Motor neuron (in vitro differentiated cells): ENCODE measurements around the gene NOC2L. TPM values are rescaled to one million over a fixed set of nuclear protein-coding genes. Genes with fewer than 3 reads are reported as not detected.
"Not testable (repeated sequence)": the region's sequence is repeated elsewhere in the genome, so short reads cannot be mapped to it uniquely, and the experiment has no call there.

ENCODE experiments used
- ATAC-seq, 8 experiments: fragments of 200-7000 bp; cut with Tn5 transposase; replicated peaks in 6 of 8; 2 replicates each; pipeline ENCODE4 v1.8.0; 2021; ENCODE audit warnings: mild to moderate bottlenecking in 8 of 8, moderate library complexity in 8 of 8
- H3K27ac ChIP-seq, 2 donors: fragments of 250-450 bp; sonication (Bioruptor Pico); 2 replicates each; pipeline ENCODE4 v1.9.0; 2021; ENCODE audit warnings: antibody characterized with exemption in 2 of 2, mild to moderate bottlenecking in 2 of 2, moderate library complexity in 1 of 2
- H3K4me1 ChIP-seq, 2 donors: fragments of 250-450 bp; sonication (Bioruptor Pico); replicated peaks in 1 of 2; 2 replicates each; pipeline ENCODE4 v1.6.1; 2021; ENCODE audit warnings: antibody characterized with exemption in 2 of 2, mild to moderate bottlenecking in 2 of 2, moderate library complexity in 1 of 2
- H3K4me3 ChIP-seq, 5 donors: fragments of 250-450 bp; sonication (Bioruptor Pico); 2 replicates each; pipeline ENCODE4 v1.9.0; 2021; ENCODE audit warnings: antibody characterized with exemption in 5 of 5, mild to moderate bottlenecking in 5 of 5, moderate library complexity in 4 of 5
- WGBS, 10 experiments: fragments of 450-650 bp; shearing (Covaris generic); methylation state at CpG; one replicate each; pipeline ENCODE4 v1.0.0; 2022; 5-methylcytosine and 5-hydroxymethylcytosine counted together
- in situ Hi-C, 9 experiments: fragments of 400-800 bp; cut with MboI; loops; one replicate each; pipeline ENCODE4 v1.15.0; 2021; ENCODE audit warnings: low sequenced_read_pairs in 9 of 9, low pct_unique_long_range_greater_than_20kb in 2 of 9; ENCODE audit not compliant: unreplicated experiment in 9 of 9
- total RNA-seq, 8 experiments: library from RNA; unstranded; fragments of 300-600 nt; gene quantifications; 2 replicates each; pipeline versions ENCODE4 v1.2.3 to v1.2.4, GENCODE V29; 2022

Gene NOC2L
- total RNA-seq, 8 experiments from 2014 or later, result 41.5 to 126 (median 85.5) TPM

DNA sequence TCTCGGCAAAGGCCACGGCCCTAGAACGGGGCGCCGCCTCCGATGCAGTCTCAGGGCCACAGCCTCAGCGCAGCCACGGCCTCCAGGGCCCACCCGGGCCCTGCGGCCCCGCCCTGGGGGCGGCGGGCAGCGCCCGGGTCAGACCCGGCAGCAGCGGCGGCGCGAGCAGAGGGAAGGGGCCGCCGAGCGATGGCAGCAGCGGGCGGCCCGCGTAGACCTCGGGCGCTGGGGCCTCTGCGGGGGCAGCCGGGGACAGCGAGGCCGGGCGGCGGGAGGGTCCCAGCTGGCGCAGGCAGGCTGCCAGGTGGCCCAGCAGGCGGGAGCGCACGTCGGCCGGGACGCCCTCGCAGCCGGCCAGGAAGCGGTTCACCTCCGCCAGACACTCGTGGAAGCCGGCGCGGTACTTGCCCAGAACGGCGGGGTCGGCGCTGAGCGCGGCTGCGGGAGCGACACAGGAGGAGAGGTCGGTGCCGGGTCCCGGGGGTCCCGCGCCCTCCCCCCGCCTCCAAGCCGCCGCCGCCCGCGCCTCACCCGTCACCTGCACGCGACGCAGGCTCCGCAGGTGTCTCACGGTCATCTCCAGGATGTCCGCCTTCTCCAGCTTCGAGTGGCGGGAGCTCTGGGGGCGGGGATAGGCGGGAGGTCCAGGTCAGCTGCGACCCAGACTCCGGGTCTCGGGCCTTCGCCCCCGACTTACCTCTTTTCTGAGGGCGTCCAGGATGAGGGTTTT, 40.1 kb upstream of the NOC2L start:
- peak; percentile 3 to 40 (median 28) for ATAC-seq
- 0 to 3% (median 1%) methylated on average over 1 to 18 of the region's 86 CpGs; no CpG with 5 or more reads in 6 of the 10 experiments for WGBS, 10 experiments
- in situ Hi-C loops, result no loop called here
- Histone ChIP-seq H3K27ac (peak overlapping the region; percentile 96 to 98), H3K4me1 (peaks cover 23 to 36% of the 10 kb centered on the region in 2 donors), H3K4me3 (peak overlapping the region; percentile 52 to 99 (median 55))

DNA sequence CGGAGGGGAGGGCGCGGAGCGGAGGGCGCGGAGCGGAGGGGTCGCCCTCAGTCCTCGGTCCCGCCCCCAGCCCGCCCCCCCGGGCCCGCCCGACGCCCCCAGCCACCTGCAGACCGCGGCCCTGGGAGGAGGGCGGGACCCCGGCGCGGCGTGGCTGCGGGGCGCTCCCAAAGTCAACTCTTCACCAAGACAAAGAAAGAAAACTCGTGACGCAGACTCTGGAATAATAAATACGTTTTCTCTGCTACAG, 39.6 kb upstream of the NOC2L start:
- H3K27ac ChIP-seq, result peak overlapping the region; percentile 96 to 98
- peaks cover 20 to 33% of the 10 kb centered on the region in 2 donors for H3K4me1 ChIP-seq
- H3K4me3 ChIP-seq, result peak overlapping the region; percentile 52 to 99 (median 55)
- ATAC-seq, result peak in 4 of 8 experiments; percentile 3 to 29 (median 15)
- in situ Hi-C loops, result no loop called here
- WGBS, 10 experiments, result 0 to 20% methylated on average over 1 to 2 of the region's 27 CpGs; no CpG with 5 or more reads in 8 of the 10 experiments

DNA sequence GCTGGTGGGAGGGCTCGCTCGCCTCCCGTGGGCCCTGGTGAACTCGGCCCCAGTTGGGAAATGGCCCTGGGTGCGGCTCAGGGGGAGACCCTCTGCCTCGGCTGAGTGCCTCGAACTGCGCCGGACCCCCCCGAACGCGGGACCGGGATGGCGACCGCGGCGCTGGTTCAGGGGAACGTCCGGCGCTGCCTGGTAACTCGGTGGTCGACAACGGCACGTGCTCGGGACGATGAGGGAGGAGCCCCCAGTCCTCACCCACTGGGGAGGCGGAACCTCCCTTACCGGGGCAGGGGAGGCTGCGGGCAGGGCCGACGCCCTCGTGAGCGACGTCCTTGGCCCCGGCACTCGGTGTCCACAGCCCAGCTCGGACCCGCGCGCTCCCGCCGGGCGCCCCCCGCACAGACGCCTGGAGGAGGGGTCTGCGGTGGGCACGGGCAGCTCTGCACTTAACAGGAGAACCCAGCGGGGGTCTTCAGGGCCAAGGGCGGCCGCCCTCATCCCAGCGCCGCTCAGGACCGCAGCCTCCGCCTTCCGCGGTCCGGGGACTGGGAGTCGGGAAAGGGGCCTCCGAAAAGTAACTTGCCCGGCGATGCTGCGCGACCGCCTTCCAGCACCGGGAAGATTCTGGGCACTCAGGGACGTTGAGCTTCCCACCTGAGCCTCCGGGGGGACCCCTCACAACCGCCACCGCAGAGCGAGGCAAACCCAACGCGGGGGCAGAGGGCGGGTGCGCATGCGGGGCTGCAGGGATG, 39.1 kb upstream of the NOC2L start:
- H3K27ac ChIP-seq, result peak overlapping the region; percentile 96 to 98
- H3K4me1 ChIP-seq, result peaks cover 20 to 33% of the 10 kb centered on the region in 2 donors
- peak in 5 of 8 experiments; percentile 0 to 26 (median 17) for ATAC-seq
- H3K4me3 ChIP-seq, result peak overlapping the region; percentile 52 to 99 (median 55)
- in situ Hi-C loops, result no loop called here
- WGBS, 10 experiments, result 6 to 15% methylated on average over 4 to 23 of the region's 75 CpGs; no CpG with 5 or more reads in 8 of the 10 experiments

DNA sequence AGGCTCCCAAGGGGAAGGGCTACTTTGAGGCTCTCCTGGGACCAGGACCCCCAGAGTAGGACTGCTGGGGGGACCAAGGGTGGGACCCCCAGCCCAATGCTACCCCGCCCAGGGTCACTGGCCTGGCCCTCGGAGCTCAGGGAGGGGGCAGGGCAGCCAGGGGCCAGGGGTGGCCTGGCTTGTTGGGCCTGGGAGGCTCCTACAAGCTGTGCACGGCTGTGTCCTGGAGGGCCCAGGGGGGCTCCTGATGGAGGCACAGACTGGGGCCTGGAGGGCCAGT, 38.6 kb upstream of the NOC2L start:
- H3K27ac ChIP-seq, result peak overlapping the region in 1 of 2 donors; percentile 96
- in situ Hi-C loops, result no loop called here
- peak overlapping the region; percentile 52 to 99 (median 55) for H3K4me3 ChIP-seq
- ATAC-seq, result no peak
- H3K4me1 ChIP-seq, result peaks cover 20 to 33% of the 10 kb centered on the region in 2 donors
- no CpG with 5 or more reads among the region's 3 CpGs for WGBS, 10 experiments

DNA sequence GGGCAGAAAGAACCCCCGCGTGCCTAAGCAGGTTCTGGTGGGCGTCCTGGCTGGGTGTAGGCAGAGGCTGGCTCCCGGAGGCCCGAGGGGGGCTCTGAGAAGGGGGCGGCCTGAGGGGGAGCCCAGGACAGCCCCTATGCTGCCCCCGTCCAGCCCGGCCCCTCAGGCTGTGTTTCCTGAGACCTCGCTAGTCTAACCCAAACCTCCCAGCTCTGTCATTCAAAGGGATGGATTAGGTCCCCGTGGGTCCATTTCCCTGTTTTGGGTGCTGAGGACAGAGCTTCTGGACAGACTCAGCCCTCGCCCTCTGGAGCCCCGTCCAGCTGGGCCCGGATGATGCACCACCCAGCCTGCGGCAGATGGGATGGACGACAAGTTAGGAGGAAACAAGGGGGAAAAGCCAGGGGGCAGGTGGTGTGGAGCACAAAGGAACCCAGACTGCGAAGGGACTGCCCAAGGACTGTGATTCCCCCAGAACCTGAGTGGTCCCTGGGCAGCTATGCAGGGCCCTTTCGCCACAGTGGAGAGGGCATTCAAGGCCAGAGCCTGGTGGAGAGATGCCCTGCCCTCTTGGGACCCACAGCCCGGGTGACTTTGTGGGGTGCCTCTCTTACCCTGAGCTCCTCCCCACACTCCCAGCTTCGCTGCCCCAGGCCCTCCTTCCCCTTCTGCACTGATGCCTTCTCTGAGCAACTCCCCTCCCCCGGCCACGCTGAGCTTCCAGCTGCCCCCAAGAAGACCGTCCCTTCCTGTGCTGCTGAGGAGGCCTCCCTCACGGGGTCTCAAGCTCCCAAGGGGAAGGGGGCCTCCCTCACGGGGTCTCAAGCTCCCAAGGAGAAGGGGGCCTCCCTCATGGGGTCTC, 38.0 kb upstream of the NOC2L start:
- WGBS, 10 experiments, result 49 to 90% (median 60%) methylated on average over 2 to 3 of the region's 24 CpGs; no CpG with 5 or more reads in 5 of the 10 experiments
- in situ Hi-C loops, result no loop called here
- peaks cover 20 to 31% of the 10 kb centered on the region in 2 donors for H3K4me1 ChIP-seq
- peak overlapping the region in 1 of 2 donors; percentile 96 for H3K27ac ChIP-seq
- peak overlapping the region in 4 of 5 donors; percentile 54 to 99 (median 61) for H3K4me3 ChIP-seq
- ATAC-seq, result no peak

DNA sequence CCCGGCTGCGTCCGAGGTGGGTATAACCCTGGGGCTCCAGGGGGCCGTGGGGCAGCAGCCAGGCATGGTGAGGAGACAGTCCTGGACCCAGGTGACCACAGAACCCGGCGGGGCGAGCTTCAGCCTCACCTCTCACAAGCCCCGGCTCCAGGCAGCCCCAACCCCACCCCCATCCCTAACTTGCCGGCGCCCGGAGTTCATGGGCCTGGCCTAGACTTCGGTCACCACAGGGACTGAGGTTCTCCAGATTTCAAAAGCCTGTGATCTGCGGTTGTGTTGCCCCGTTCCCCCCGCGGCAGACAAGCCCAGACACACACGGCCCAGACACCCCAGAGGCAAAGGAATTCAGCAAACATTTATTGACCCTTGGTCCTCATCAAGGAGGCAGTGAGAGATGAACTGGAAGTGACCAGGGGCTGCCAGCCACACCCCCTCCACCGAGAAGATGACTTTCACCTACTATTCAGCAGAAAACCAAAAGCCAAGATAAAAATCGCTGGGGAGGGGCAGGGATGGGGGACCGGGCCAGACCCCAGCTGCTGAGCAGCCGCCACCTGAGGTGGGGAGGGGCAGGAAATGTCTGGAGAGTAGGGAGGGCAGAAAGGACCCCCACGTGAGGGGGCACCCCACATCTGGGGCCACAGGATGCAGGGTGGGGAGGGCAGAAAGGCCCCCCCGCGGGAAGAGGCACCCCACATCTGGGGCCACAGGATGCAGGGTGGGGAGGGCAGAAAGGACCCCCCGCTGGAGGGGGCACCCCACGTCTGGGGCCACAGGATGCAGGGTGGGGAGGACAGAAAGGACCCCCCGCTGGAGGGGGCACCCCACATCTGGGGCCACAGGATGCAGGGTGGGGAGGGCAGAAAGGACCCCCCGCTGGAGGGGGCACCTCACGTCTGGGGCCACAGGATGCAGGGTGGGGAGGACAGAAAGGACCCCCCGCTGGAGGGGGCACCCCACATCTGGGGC, 36.9 kb upstream of the NOC2L start:
- Histone ChIP-seq H3K27ac (peak overlapping the region in 1 of 2 donors; percentile 2), H3K4me3 (no peak overlapping the region), H3K4me1 (peaks cover 20 to 30% of the 10 kb centered on the region in 2 donors)
- in situ Hi-C loops, result no loop called here
- 17 to 57% (median 42%) methylated on average over 2 to 4 of the region's 30 CpGs; no CpG with 5 or more reads in 7 of the 10 experiments for WGBS, 10 experiments
- ATAC-seq, result no peak

DNA sequence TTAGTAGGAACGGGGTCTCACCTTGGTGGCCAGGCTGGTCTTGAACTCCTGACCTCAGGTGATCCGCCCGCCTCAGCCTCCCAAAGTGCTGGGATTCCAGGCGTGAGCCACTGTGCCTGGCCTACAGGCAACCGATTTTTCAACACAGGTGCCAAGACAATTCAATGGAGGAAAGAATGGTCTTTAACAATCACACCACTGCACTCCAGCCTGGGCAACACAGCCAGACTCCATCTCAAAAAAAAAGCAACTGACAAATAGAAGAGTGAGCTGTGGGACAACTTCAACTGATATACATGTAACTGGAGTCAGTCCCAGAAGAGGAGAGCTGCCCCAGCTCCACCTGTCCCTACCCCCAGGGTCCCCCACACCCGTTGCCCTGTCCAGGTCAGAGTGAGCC, 35.5 kb upstream of the NOC2L start:
- ATAC-seq, H3K4me3 ChIP-seq, in situ Hi-C loops, H3K27ac ChIP-seq: not testable (repeated sequence)
- H3K4me1 ChIP-seq, result peaks cover 20 to 30% of the 10 kb centered on the region in 2 donors
- 71 to 93% (median 78%) methylated on average over 1 to 6 of the region's 6 CpGs; no CpG with 5 or more reads in 4 of the 10 experiments for WGBS, 10 experiments

DNA sequence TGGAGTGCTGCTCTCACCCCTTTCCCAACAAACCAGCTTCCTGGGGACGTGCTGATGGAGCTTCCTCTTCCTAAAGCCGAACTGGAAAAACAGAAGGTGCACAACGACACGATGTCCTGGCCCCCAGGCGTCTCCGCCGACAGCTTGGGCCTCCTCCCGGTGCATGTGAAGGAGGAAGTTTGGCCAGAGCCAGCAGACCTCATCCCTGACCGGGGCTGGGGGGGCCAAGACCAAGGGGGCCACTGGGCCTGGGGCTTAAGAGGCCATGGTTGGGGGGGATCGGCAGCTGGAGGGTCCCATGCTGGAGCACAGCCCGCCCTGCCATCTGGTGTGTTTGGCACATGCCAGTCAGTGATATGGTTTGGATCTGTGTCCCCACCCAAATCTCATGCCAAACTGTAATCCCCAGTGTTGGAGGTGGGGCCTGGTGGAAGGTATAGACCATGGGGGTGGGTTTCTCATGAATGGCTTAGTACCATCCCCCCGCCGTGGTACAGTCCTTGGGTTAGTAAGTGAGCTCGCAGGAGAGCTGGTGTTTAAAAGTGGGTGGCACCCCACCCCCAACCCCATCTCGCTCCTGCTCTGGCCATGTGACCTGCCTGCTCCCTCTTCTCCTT, 34.4 kb upstream of the NOC2L start:
- WGBS, 10 experiments, result 48 to 72% (median 54%) methylated on average over 7 to 11 of the region's 15 CpGs; no CpG with 5 or more reads in 7 of the 10 experiments
- Histone ChIP-seq H3K4me1 (peaks cover 20 to 30% of the 10 kb centered on the region in 2 donors), H3K27ac (no peak overlapping the region), H3K4me3 (no peak overlapping the region)
- in situ Hi-C loops, result no loop called here
- ATAC-seq, result no peak

DNA sequence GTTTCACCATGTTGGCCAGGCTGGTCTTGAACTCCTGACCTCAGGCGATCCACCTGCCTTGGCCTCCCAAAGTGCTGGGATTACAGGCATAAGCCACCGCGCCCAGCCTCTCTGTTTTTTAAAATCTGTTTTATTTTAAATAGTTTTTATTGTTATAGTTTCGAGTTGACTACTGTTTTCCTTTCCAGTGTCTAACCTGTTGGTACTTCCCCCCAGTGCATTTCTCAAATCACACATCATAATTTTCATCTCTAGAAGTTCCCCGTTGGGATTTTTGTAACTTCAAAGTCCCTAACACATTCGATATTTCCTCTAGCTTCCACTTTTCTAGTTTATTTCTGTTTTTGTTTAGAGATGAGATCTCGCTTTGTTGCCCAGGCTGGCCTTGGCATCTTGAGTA, 33.3 kb upstream of the NOC2L start:
- Histone ChIP-seq H3K4me3 (no peak overlapping the region), H3K4me1 (peaks cover 11 to 19% of the 10 kb centered on the region in 2 donors), H3K27ac (no peak overlapping the region)
- no peak for ATAC-seq
- in situ Hi-C loops, result no loop called here
- 67 to 100% (median 89%) methylated on average over 1 to 7 of the region's 7 CpGs for WGBS, 10 experiments

DNA sequence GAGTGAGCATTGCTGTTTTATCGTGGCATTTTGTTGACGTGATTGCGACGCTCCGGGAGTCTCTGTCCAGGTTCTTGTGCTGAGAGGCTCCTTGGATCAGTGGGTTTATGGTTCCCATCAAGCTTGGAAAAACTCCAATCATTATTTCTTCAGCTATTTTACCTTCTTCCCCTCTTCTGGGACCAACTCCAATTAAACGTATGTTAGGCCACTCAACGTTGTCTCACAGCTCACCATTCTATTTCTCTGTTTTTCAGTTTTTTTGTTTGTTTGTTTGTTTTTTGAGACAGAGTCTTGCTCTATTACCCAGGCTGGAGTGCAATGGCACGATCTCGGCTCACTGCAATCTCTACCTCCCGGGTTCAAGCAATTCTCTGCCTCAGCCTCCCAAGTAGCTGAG, 32.8 kb upstream of the NOC2L start:
- Histone ChIP-seq H3K4me1 (peaks cover 6 to 14% of the 10 kb centered on the region in 2 donors), H3K4me3 (no peak overlapping the region), H3K27ac (no peak overlapping the region)
- in situ Hi-C loops, result no loop called here
- ATAC-seq, result no peak
- WGBS, 10 experiments, result 71 to 97% (median 92%) methylated on average over 3 to 10 of the region's 10 CpGs

DNA sequence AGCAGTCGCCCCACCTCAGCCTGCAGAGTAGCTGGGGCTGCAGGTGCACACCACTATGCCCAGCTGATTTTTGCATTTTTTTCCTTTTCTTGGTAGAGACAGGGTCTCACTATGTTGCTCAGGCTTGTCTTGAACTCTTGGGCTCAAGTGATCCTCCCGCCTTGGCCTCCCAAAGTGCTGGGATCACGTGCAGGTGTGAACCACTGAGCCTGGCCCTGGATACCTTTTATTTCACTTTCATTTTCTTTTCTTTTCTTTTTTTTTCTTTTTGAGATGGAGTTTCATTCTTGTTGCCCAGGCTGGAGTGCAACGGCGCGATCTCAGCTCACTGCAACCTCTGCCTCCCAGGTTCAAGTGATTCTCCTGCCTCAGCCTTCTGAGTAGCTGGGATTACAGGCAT, 32.2 kb upstream of the NOC2L start:
- H3K27ac ChIP-seq, ATAC-seq, H3K4me3 ChIP-seq, in situ Hi-C loops: not testable (repeated sequence)
- H3K4me1 ChIP-seq, result peaks cover 6 to 12% of the 10 kb centered on the region in 2 donors
- 81 to 100% (median 88%) methylated on average over 1 to 6 of the region's 6 CpGs; no CpG with 5 or more reads in 1 of the 10 experiments for WGBS, 10 experiments

DNA sequence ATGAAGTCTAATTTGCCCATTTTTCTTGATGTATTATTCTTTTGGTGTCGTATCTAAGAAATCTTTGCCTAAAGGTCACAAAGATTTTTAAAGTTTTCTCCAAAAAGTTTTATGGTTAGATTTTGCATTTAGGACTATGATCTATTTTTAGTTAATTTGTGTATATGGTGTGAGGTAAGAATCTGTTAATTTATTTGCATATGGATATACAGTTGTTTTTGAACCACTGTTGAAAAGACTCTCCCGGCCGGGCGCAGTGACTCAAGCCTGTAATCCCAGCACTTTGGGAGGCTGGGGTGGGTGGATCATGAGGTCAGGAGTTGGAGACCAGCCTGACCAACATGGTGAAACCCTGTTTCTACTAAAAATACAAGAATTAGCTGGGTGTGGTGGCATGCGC, 29.0 kb upstream of the NOC2L start:
- peak in 2 of 8 experiments; percentile 89 to 90 for ATAC-seq
- H3K4me1 ChIP-seq, in situ Hi-C loops, H3K27ac ChIP-seq, H3K4me3 ChIP-seq: not testable (repeated sequence)
- WGBS, 10 experiments, result 16 to 93% (median 54%) methylated on average over 2 to 5 of the region's 5 CpGs; no CpG with 5 or more reads in 1 of the 10 experiments
